Measurements from ENCODE around the gene ABCA13.
"Not testable (repeated sequence)": the region's sequence is repeated elsewhere in the genome, so short reads cannot be mapped to it uniquely, and the experiment has no call there.

The ABCA13 gene

GRCh38 chr7:48177271-48177670 lies 6.0 kb downstream of the ABCA13 start:
- DNase-seq: no peak

GRCh38 chr7:48179496-48180030 lies 8.3 kb downstream of the ABCA13 start:
- no peak for DNase-seq

- no peak for DNase-seq
Observed at GRCh38 chr7:48180981-48181380, 9.7 kb downstream of the ABCA13 start.

GRCh38 chr7:48182718-48183369 lies 11.6 kb downstream of the ABCA13 start:
- no peak for DNase-seq

- DNase-seq: no peak
Observed at GRCh38 chr7:48183370-48183743, 12.1 kb downstream of the ABCA13 start.

GRCh38 chr7:48183965-48184364 lies 12.7 kb downstream of the ABCA13 start:
- DNase-seq: no peak

- DNase-seq: no peak
Observed at GRCh38 chr7:48188776-48189520, 17.7 kb downstream of the ABCA13 start.

- no peak for DNase-seq
Observed at GRCh38 chr7:48192996-48193395, 21.7 kb downstream of the ABCA13 start.

GRCh38 chr7:48193421-48193820 lies 22.2 kb downstream of the ABCA13 start:
- no peak for DNase-seq

GRCh38 chr7:48200946-48201589 lies 29.8 kb downstream of the ABCA13 start:
- not testable (repeated sequence) for DNase-seq

- not testable (repeated sequence) for DNase-seq
Observed at GRCh38 chr7:48202916-48203315, 31.7 kb downstream of the ABCA13 start.

GRCh38 chr7:48207155-48207675 lies 36.0 kb downstream of the ABCA13 start:
- no peak for DNase-seq

GRCh38 chr7:48209004-48209600 lies 37.8 kb downstream of the ABCA13 start:
- DNase-seq: no peak

- no peak for DNase-seq
Observed at GRCh38 chr7:48213226-48213625, 42.0 kb downstream of the ABCA13 start.

- no peak for DNase-seq
Observed at GRCh38 chr7:48217266-48217665, 46.0 kb downstream of the ABCA13 start.

- DNase-seq: no peak
Observed at GRCh38 chr7:48217753-48218152, 46.5 kb downstream of the ABCA13 start.

GRCh38 chr7:48224042-48224441 lies 52.8 kb downstream of the ABCA13 start:
- no peak for DNase-seq

GRCh38 chr7:48225101-48225500 lies 53.8 kb downstream of the ABCA13 start:
- DNase-seq: no peak

- DNase-seq: no peak
Observed at GRCh38 chr7:48237354-48237753, 66.1 kb downstream of the ABCA13 start.

- DNase-seq: no peak
Observed at GRCh38 chr7:48242846-48243245, 71.6 kb downstream of the ABCA13 start.

GRCh38 chr7:48244864-48245271 lies 73.6 kb downstream of the ABCA13 start:
- DNase-seq: no peak

- DNase-seq: no peak
Observed at GRCh38 chr7:48245751-48246472, 74.7 kb downstream of the ABCA13 start.
